Right lobe of liver (tissue), 6 donors: ENCODE results near the gene SAMHD1. TPM values are rescaled to one million over a fixed set of nuclear protein-coding genes. Genes with fewer than 3 reads are reported as not detected.

Experiments
- ATAC-seq, 4 donors: fragments of 200-7000 bp; cut with Tn5 transposase; one replicate each; pipeline ENCODE4 v1.9.1; 2020; ENCODE audit warnings: mild to moderate bottlenecking in 4 of 4, moderate library complexity in 4 of 4
- DNase-seq, 3 donors: peaks; one replicate each; pipeline ENCODE4 v3.0.0-alpha.2; 2020
- H3K27ac ChIP-seq, 3 donors: fragments of 200-600 bp; one replicate each; pipeline ENCODE4 v1.8.0; 2022
- H3K27me3 ChIP-seq, 2 donors: fragments of 200-600 bp; one replicate each; pipeline ENCODE4 v1.8.0; 2022
- H3K36me3 ChIP-seq, 4 donors: fragments of 200-600 bp; sonication (generic) in 1 of 4; one replicate each; pipeline versions ENCODE4 v1.5.1 to v1.8.0; 2017 to 2022; ENCODE audit warnings: control low read depth in 1 of 4
- H3K4me1 ChIP-seq, 4 donors: fragments of 200-600 bp; sonication (generic) in 1 of 4; one replicate each; pipeline versions ENCODE4 v1.5.1 to v1.8.0; 2017 to 2022; ENCODE audit warnings: control low read depth in 1 of 4
- H3K4me3 ChIP-seq, 3 donors: fragments of 200-600 bp; one replicate each; pipeline ENCODE4 v1.8.0; 2022
- H3K9me3 ChIP-seq, 4 donors: fragments of 200-600 bp; sonication (generic) in 1 of 4; one replicate each; pipeline versions ENCODE4 v1.5.1 to v1.8.0; 2017 to 2022; ENCODE audit warnings: control low read depth in 1 of 4
- CTCF ChIP-seq, 4 donors: fragments of 200-600 bp in 3 of 4; fragments of 450-650 bp in 1 of 4; IDR thresholded peaks; one replicate each; pipeline versions ENCODE4 v1.5.1 to v1.8.0; 2016 to 2022; ENCODE audit warnings: antibody characterized with exemption in 4 of 4, mild to moderate bottlenecking in 2 of 4
- POLR2A ChIP-seq: fragments of 450-650 bp; IDR thresholded peaks from one replicate; pipeline ENCODE4 v1.6.1; 2017; ENCODE audit warnings: antibody characterized with exemption, mild to moderate bottlenecking
- WGBS: methylation state at CpG from one replicate; pipeline ENCODE4 v1.1.6; 2018; ENCODE audit warnings: low coverage, low lambda C conversion rate; ENCODE audit not compliant: insufficient coverage; ENCODE audit errors: missing lambda C conversion rate; 5-methylcytosine and 5-hydroxymethylcytosine counted together
- intact Hi-C, 2 donors: fragments of 100-400 bp; cut with DNase I; formaldehyde crosslinking; loops; one replicate each; pipeline versions ENCODE4 v1.11.2 to v1.14.1; 2022
- total RNA-seq, 6 experiments: library from RNA; depleted of rRNA in 2 of 6; stranded (reverse); fragments of >200 nt in 2 of 6; fragmentation: NEBNext Ultra II Directional in 3 of 6; extraction: Animal tissue kit (Norgen Biotek cat#: 25700) in 3 of 6; gene quantifications; one replicate each; pipeline versions ENCODE4 v1.1.0 to v1.2.4, GENCODE V29; 2016 to 2023
- donor health status: DM: no; HTN: yes; CAD: no.
- donor health status: DM: no; HTN: no; CAD: no.
- donor health status: DM: no; HTN: no; CAD: no.
- donor health status: DM: no; HTN: yes; CAD: no.
- donor health status: DM: no; HTN: yes; CAD: no.

SAMHD1 gene
- total RNA-seq, 6 experiments from 2014 or later: 22.6 to 40.5 (median 30.7) TPM

- WGBS: 21% methylated on average over 21 of the region's 24 CpGs
- H3K9me3 ChIP-seq: no peaks in the 10 kb centered on the region
- no peaks in the 10 kb centered on the region for H3K4me1 ChIP-seq
- intact Hi-C loops: no loop called here
- peak; percentile 90 to 98 (median 94) for ATAC-seq
- no peak for TF ChIP-seq POLR2A
- TF ChIP-seq CTCF (IDR thresholded peaks at IDR 0.05): peak; percentile 90 to 97 (median 96)
- H3K27me3 ChIP-seq: no peaks in the 10 kb centered on the region
- peak; percentile 74 to 78 (median 77) for DNase-seq
- no peak overlapping the region for H3K27ac ChIP-seq
- peaks cover 0 to 19% (median 4%) of the 10 kb centered on the region in 4 donors for H3K36me3 ChIP-seq
- H3K4me3 ChIP-seq: no peak overlapping the region
Measured at GRCh38 chr20:36886859-36887751, 64.4 kb downstream of the SAMHD1 start.

- H3K4me3 ChIP-seq: no peak overlapping the region
- intact Hi-C loops: no loop called here
- no peaks in the 10 kb centered on the region for H3K9me3 ChIP-seq
- ATAC-seq (no peak), DNase-seq (no peak)
- H3K27ac ChIP-seq: no peak overlapping the region
- no peaks in the 10 kb centered on the region for H3K27me3 ChIP-seq
- H3K4me1 ChIP-seq: no peaks in the 10 kb centered on the region
- H3K36me3 ChIP-seq: peaks cover 0 to 6% (median 0%) of the 10 kb centered on the region in 4 donors
- WGBS: 59% methylated on average over 8 of the region's 8 CpGs
- TF ChIP-seq CTCF (IDR thresholded peaks at IDR 0.05) (no peak), POLR2A (no peak)
Measured at GRCh38 chr20:36885356-36885755, 66.2 kb downstream of the SAMHD1 start.

GRCh38 chr20:36883977-36884535, 67.5 kb downstream of the SAMHD1 start:
- H3K36me3 ChIP-seq: peaks cover 0 to 2% (median 0%) of the 10 kb centered on the region in 4 donors
- no peak for TF ChIP-seq CTCF (IDR thresholded peaks at IDR 0.05)
- TF ChIP-seq POLR2A: no peak
- no peak for ATAC-seq
- H3K27ac ChIP-seq: no peak overlapping the region
- no peaks in the 10 kb centered on the region for H3K27me3 ChIP-seq
- DNase-seq: no peak
- H3K4me3 ChIP-seq: no peak overlapping the region
- WGBS: 70% methylated on average over 4 of the region's 6 CpGs
- H3K9me3 ChIP-seq: no peaks in the 10 kb centered on the region
- no peaks in the 10 kb centered on the region for H3K4me1 ChIP-seq
- intact Hi-C loops: no loop called here

- ATAC-seq (peak; percentile 41 to 84 (median 58)), DNase-seq (no peak)
- WGBS: 59% methylated on average over 4 of the region's 4 CpGs
- no peaks in the 10 kb centered on the region for H3K9me3 ChIP-seq
- no peak overlapping the region for H3K4me3 ChIP-seq
- H3K36me3 ChIP-seq: no peaks in the 10 kb centered on the region
- H3K4me1 ChIP-seq: no peaks in the 10 kb centered on the region
- no peak overlapping the region for H3K27ac ChIP-seq
- no peaks in the 10 kb centered on the region for H3K27me3 ChIP-seq
- TF ChIP-seq POLR2A: no peak
- TF ChIP-seq CTCF (IDR thresholded peaks at IDR 0.05): no peak
- intact Hi-C loops: no loop called here
Measured at GRCh38 chr20:36881888-36882287, 69.6 kb downstream of the SAMHD1 start.
